Panc1 (cell line): Measurements from ENCODE around the gene HDAC1.

Source experiments
- CTCF ChIP-seq: fragments of 450-650 bp; IDR thresholded peaks from 2 replicates; pipeline ENCODE4 v1.5.1; 2017; ENCODE audit warnings: mild to moderate bottlenecking
- POLR2AphosphoS5 ChIP-seq: IDR thresholded peaks from 2 replicates; pipeline ENCODE4 v1.6.1; 2012; ENCODE audit warnings: mild to moderate bottlenecking, low read depth, low read length, moderate library complexity

- no peak for TF ChIP-seq CTCF
- TF ChIP-seq POLR2AphosphoS5, result no peak
These were observed 44.7 kb downstream of the HDAC1 start for GRCh38 chr1:32336591-32336932.
